Neutrophil (primary cell): ENCODE results near the gene GOLGA5.
A peak's percentile ranks its signal among the peaks of the same experiment; 100 is the strongest.

Experiments used
- H3K27ac ChIP-seq: fragments of 200-600 bp; sonication (generic); 2 replicates; pipeline ENCODE4 v1.5.1; 2016; ENCODE audit warnings: mild to moderate bottlenecking, moderate library complexity
- H3K27me3 ChIP-seq: fragments of 200-600 bp; sonication (generic); 2 replicates; pipeline ENCODE4 v1.6.0; 2016; ENCODE audit warnings: mild to moderate bottlenecking
- H3K36me3 ChIP-seq: fragments of 200-600 bp; sonication (generic); 2 replicates; pipeline ENCODE4 v1.5.1; 2017
- H3K4me1 ChIP-seq, 2 experiments: fragments of 200-600 bp in 1 of 2; sonication (generic) in 1 of 2; 1 replicate in 1 of 2; 2 replicates in 1 of 2; pipeline versions ENCODE4 v1.5.1 to v1.6.1; 2013 to 2016; ENCODE audit warnings: low read depth in 1 of 2, low read length in 1 of 2, mild to moderate bottlenecking in 1 of 2, moderate library complexity in 1 of 2; ENCODE audit not compliant: control insufficient read depth in 1 of 2, insufficient read depth in 1 of 2
- H3K4me3 ChIP-seq, 2 experiments: fragments of 200-600 bp in 1 of 2; sonication (generic) in 1 of 2; 1 replicate in 1 of 2; 2 replicates in 1 of 2; pipeline ENCODE4 v1.5.1; 2013 to 2016; ENCODE audit warnings: low read depth in 1 of 2, low read length in 1 of 2, mild to moderate bottlenecking in 1 of 2, moderate library complexity in 1 of 2
- H3K9me3 ChIP-seq: fragments of 200-600 bp; sonication (generic); 2 replicates; pipeline ENCODE4 v1.5.1; 2016
- CTCF ChIP-seq: fragments of 200-600 bp; sonication (generic); IDR thresholded peaks from 2 replicates; pipeline ENCODE4 v1.5.1; 2016; ENCODE audit warnings: antibody characterized with exemption

GOLGA5 gene

GRCh38 chr14:92794547-92794941 lies 439 bp downstream of the GOLGA5 start:
- peaks cover under 1% of the 10 kb centered on the region for H3K9me3 ChIP-seq
- peak overlapping the region; percentile 85 to 92 for H3K4me3 ChIP-seq
- H3K27ac ChIP-seq = peak overlapping the region; percentile 92
- H3K36me3 ChIP-seq = peaks cover 19% of the 10 kb centered on the region
- H3K27me3 ChIP-seq = no peaks in the 10 kb centered on the region
- peaks cover 20 to 25% of the 10 kb centered on the region in 2 experiments for H3K4me1 ChIP-seq
- TF ChIP-seq CTCF = no peak

GRCh38 chr14:92794961-92795360 lies 856 bp downstream of the GOLGA5 start:
- TF ChIP-seq CTCF = no peak
- Histone ChIP-seq H3K27me3 (no peaks in the 10 kb centered on the region), H3K4me1 (peaks cover 24 to 30% of the 10 kb centered on the region in 2 experiments), H3K36me3 (peaks cover 19% of the 10 kb centered on the region), H3K27ac (peak overlapping the region; percentile 92), H3K9me3 (no peaks in the 10 kb centered on the region), H3K4me3 (peak overlapping the region; percentile 85 to 92)

GRCh38 chr14:92797935-92798653 lies 4.0 kb downstream of the GOLGA5 start:
- no peak for TF ChIP-seq CTCF
- H3K9me3 ChIP-seq = no peaks in the 10 kb centered on the region
- H3K36me3 ChIP-seq = peaks cover 21% of the 10 kb centered on the region
- no peak overlapping the region for H3K27ac ChIP-seq
- no peaks in the 10 kb centered on the region for H3K27me3 ChIP-seq
- no peak overlapping the region for H3K4me3 ChIP-seq
- peaks cover 30 to 41% of the 10 kb centered on the region in 2 experiments for H3K4me1 ChIP-seq

- peaks cover 24 to 36% of the 10 kb centered on the region in 2 experiments for H3K4me1 ChIP-seq
- H3K36me3 ChIP-seq = peaks cover 27% of the 10 kb centered on the region
- no peak overlapping the region for H3K4me3 ChIP-seq
- H3K9me3 ChIP-seq = no peaks in the 10 kb centered on the region
- no peak overlapping the region for H3K27ac ChIP-seq
- no peak for TF ChIP-seq CTCF
- no peaks in the 10 kb centered on the region for H3K27me3 ChIP-seq
These were observed 4.7 kb downstream of the GOLGA5 start for GRCh38 chr14:92798811-92799210.

GRCh38 chr14:92800012-92800411 lies 5.9 kb downstream of the GOLGA5 start:
- Histone ChIP-seq H3K4me1 (peaks cover 17 to 25% of the 10 kb centered on the region in 2 experiments), H3K27me3 (no peaks in the 10 kb centered on the region), H3K4me3 (no peak overlapping the region), H3K9me3 (no peaks in the 10 kb centered on the region), H3K36me3 (peaks cover 31% of the 10 kb centered on the region), H3K27ac (peak overlapping the region; percentile 68)
- TF ChIP-seq CTCF = no peak
